OCI-LY1 (cell line): ENCODE data around the gene MED27.

Experiments used
- CTCF ChIP-seq: fragments of 200-600 bp; sonication (generic), shearing (Covaris generic); IDR thresholded peaks from 2 replicates; pipeline ENCODE4 v1.5.1; 2017; ENCODE audit warnings: mild to moderate bottlenecking, antibody characterized with exemption, low read length, moderate library complexity, mixed read lengths
- EZH2 ChIP-seq: fragments of 200-600 bp; sonication (generic), shearing (Covaris generic); IDR thresholded peaks from 2 replicates; pipeline ENCODE4 v1.8.0; 2017; ENCODE audit warnings: borderline replicate concordance, mixed run types, mild to moderate bottlenecking, antibody characterized with exemption, low read length, moderate library complexity, mixed read lengths

- no peak for TF ChIP-seq EZH2
- TF ChIP-seq CTCF = no peak
These were observed 93.6 kb downstream of the MED27 start for GRCh38 chr9:131986089-131986488.
